GM12878 (cell line): ENCODE data around the gene MSH3. TPM values are rescaled to one million over a fixed set of nuclear protein-coding genes. Genes with fewer than 3 reads are reported as not detected.

Experiments
- ATAC-seq: fragments of 200-7000 bp; cut with Tn5 transposase; 3 replicates; pipeline ENCODE4 v1.9.1; 2020; ENCODE audit warnings: mild to moderate bottlenecking, moderate library complexity
- BruUV-seq: library from RNA; stranded (reverse); fragments of 400-500 nt; replicated peaks from 2 replicates; lab custom pipeline; 2021; lab: Mats Ljungman, UMichigan
- CTCF ChIA-PET: fragments of 300-600 bp; sonication (Branson Sonifier 250); formaldehyde crosslinking; extraction: SDS; loops from one replicate; lab custom pipeline; 2021; ENCODE audit warnings: inconsistent platforms; lab: Yijun Ruan, JAX
- POLR2A ChIA-PET: fragments of 350-600 bp; formaldehyde crosslinking; extraction: SDS; loops from one replicate; lab custom pipeline; 2021; ENCODE audit warnings: inconsistent platforms; lab: Charles Lee
- RAD21 ChIA-PET: fragments of 300-600 bp; sonication (Branson Sonifier 250); formaldehyde crosslinking; loops from one replicate; lab custom pipeline; 2023; ENCODE audit warnings: antibody characterized with exemption; ENCODE audit not compliant: unreplicated experiment; lab: Charles Lee
- SMC1A ChIA-PET: fragments of 300-600 bp; sonication (Branson Sonifier 250); formaldehyde crosslinking; loops from one replicate; lab custom pipeline; 2023; ENCODE audit not compliant: unreplicated experiment, uncharacterized antibody; lab: Charles Lee
- DNase-seq: peaks from one replicate; pipeline ENCODE4 v3.0.0-alpha.2; 2011; ENCODE audit warnings: low read depth, low spot score
- FAIRE-seq: peaks from 3 replicates; lab custom pipeline; 2011; peaks lifted over from hg19 to GRCh38; lab: Jason Lieb, UNC
- H2AFZ ChIP-seq: 2 replicates; pipeline ENCODE4 v1.6.0; 2011; ENCODE audit warnings: low read depth, low read length, control low read depth; ENCODE audit not compliant: control insufficient read depth
- H3K27ac ChIP-seq: 2 replicates; pipeline ENCODE4 v1.5.1; 2011; ENCODE audit warnings: control low read depth; ENCODE audit not compliant: control insufficient read depth, insufficient read depth
- H3K27me3 ChIP-seq, 2 experiments: replicated peaks in 1 of 2; 2 replicates each; pipeline versions ENCODE4 v1.6.0 to v1.6.1; 2011; ENCODE audit warnings: low read length in 1 of 2; ENCODE audit not compliant: control insufficient read depth in 2 of 2, insufficient read depth in 2 of 2
- H3K36me3 ChIP-seq, 2 experiments: 2 replicates each; pipeline ENCODE4 v1.5.1; 2011; ENCODE audit warnings: low read length in 1 of 2; ENCODE audit not compliant: control insufficient read depth in 2 of 2, insufficient read depth in 2 of 2
- H3K4me1 ChIP-seq: 2 replicates; pipeline ENCODE4 v1.6.1; 2011; ENCODE audit warnings: mild to moderate bottlenecking, low read length, moderate library complexity, mixed read lengths; ENCODE audit not compliant: control insufficient read depth, insufficient read depth
- H3K4me2 ChIP-seq: 2 replicates; pipeline ENCODE4 v1.6.0; 2011; ENCODE audit warnings: control low read depth; ENCODE audit not compliant: control insufficient read depth, insufficient read depth
- H3K4me3 ChIP-seq: fragments of 200-600 bp; sonication (generic); 2 replicates; pipeline ENCODE4 v1.5.1; 2016
- H3K79me2 ChIP-seq: 2 replicates; pipeline ENCODE4 v1.6.0; 2011; ENCODE audit warnings: low read length; ENCODE audit not compliant: control insufficient read depth, insufficient read depth
- H3K9ac ChIP-seq: 2 replicates; pipeline ENCODE4 v1.8.0; 2011; ENCODE audit warnings: low read length, control low read depth, mixed read lengths; ENCODE audit not compliant: control insufficient read depth, insufficient read depth
- H3K9me3 ChIP-seq: replicated peaks from 3 replicates; pipeline ENCODE4 v1.5.1; 2011; ENCODE audit warnings: mild to moderate bottlenecking, low read length; ENCODE audit not compliant: control insufficient read depth, insufficient read depth
- H4K20me1 ChIP-seq: 2 replicates; pipeline ENCODE4 v1.6.0; 2011; ENCODE audit not compliant: control insufficient read depth, insufficient read depth
- ATF2 ChIP-seq: IDR thresholded peaks from 2 replicates; pipeline ENCODE4 v1.6.1; 2012; ENCODE audit warnings: low read length, inconsistent platforms
- CTCF ChIP-seq, 3 experiments: IDR thresholded peaks in 2 of 3; conservative IDR thresholded peaks in 1 of 3; 2 replicates each; pipeline ENCODE4 v1.5.1; 2011; ENCODE audit warnings: low read depth in 3 of 3, low read length in 3 of 3, mild to moderate bottlenecking in 3 of 3, control low read depth in 2 of 3, moderate library complexity in 2 of 3, inconsistent platforms in 1 of 3, mixed read lengths in 1 of 3; ENCODE audit not compliant: control insufficient read depth in 2 of 3, insufficient read depth in 1 of 3; ENCODE audit errors: extremely low read depth in 1 of 3
- E4F1 ChIP-seq: fragments of 450-650 bp; IDR thresholded peaks from 2 replicates; pipeline ENCODE4 v1.6.1; 2018; ENCODE audit warnings: borderline replicate concordance, mild to moderate bottlenecking; ENCODE audit not compliant: partially characterized antibody
- NFYB ChIP-seq: IDR thresholded peaks from 2 replicates; pipeline ENCODE4 v1.6.1; 2011; ENCODE audit warnings: low read depth, mild to moderate bottlenecking, low read length, improper control_type of control experiment, moderate library complexity; ENCODE audit not compliant: insufficient read depth
- POLR2A ChIP-seq: IDR thresholded peaks from 2 replicates; pipeline ENCODE4 v1.6.1; 2011; ENCODE audit warnings: low read depth, mild to moderate bottlenecking, low read length
- RCOR1 ChIP-seq: conservative IDR thresholded peaks from 2 replicates; pipeline ENCODE4 v1.6.1; 2012; ENCODE audit warnings: low read depth, low read length, improper control_type of control experiment
- SPI1 ChIP-seq: IDR thresholded peaks from 2 replicates; pipeline ENCODE4 v1.6.1; 2011; ENCODE audit warnings: low read depth, mild to moderate bottlenecking, low read length, moderate library complexity, borderline replicate concordance; ENCODE audit not compliant: insufficient read depth
- SUZ12 ChIP-seq: fragments of 200-600 bp; sonication (generic); IDR thresholded peaks from one replicate; pipeline ENCODE4 v1.6.1; 2018; ENCODE audit warnings: antibody characterized with exemption, mild to moderate bottlenecking; ENCODE audit not compliant: unreplicated experiment
- ZBTB33 ChIP-seq: fragments of 450-650 bp; IDR thresholded peaks from 2 replicates; pipeline ENCODE4 v1.6.1; 2017; ENCODE audit warnings: mild to moderate bottlenecking
- WGBS: methylation state at CpG from one replicate; pipeline ENCODE4 v1.1.6; 2016; ENCODE audit warnings: low lambda C conversion rate; ENCODE audit not compliant: insufficient replicate concordance, insufficient coverage; ENCODE audit errors: missing lambda C conversion rate; 5-methylcytosine and 5-hydroxymethylcytosine counted together
- in situ Hi-C: fragments of 300-500 bp; cut with MboI; formaldehyde crosslinking; loops from 9 replicates; pipeline ENCODE4 v1.14.3; 2018; ENCODE audit warnings: mixed read lengths
- intact Hi-C: fragments of 100-400 bp; cut with micrococcal nuclease; formaldehyde crosslinking; loops from one replicate; pipeline ENCODE4 v1.14.2; 2022; ENCODE audit not compliant: unreplicated experiment
- polyA plus RNA-seq, 11 experiments: library from polyadenylated mRNA; depleted of rRNA in 4 of 11; unstranded in 6 of 11; stranded (reverse) in 5 of 11; fragments of >200 nt; fragmentation: Nextera tagmentation in 4 of 11; fragmentation: Illumina TruSeq in 1 of 11; extraction: Ambion mirVana in 4 of 11; extraction: Trizol in 1 of 11; gene quantifications; 1 replicate in 1 of 11; 2 replicates in 10 of 11; pipeline versions ENCODE4 v1.2.1 to v1.2.3, GENCODE V29; 2011 to 2016; ENCODE audit warnings: inconsistent platforms in 2 of 11, missing spikeins in 2 of 11, low read depth in 1 of 11
- total RNA-seq, 4 experiments: library from RNA; depleted of rRNA in 3 of 4; stranded (reverse); fragments of >200 nt in 3 of 4; fragmentation: Illumina TruSeq in 1 of 4; extraction: Trizol in 1 of 4; gene quantifications; 2 replicates each; pipeline versions ENCODE4 v1.2.1 to v1.2.3, GENCODE V29; 2013 to 2021

Gene MSH3
- total and polyA plus RNA-seq, 10 of the 15 experiments (the other 5 are each of a cell fraction or from before 2014, with no cell fraction given), result 4.7 to 17.5 (median 12.2) TPM

- TF ChIP-seq ATF2, result no peak
- TF ChIP-seq SUZ12, result no peak
- TF ChIP-seq NFYB, result peak; percentile 27; the same call in 1 of the 2 replicates
- TF ChIP-seq POLR2A, result peak; percentile 52
- peak; percentile 51; the same call in 1 of the 2 replicates for TF ChIP-seq SPI1
- TF ChIP-seq RCOR1, result no peak
Observed at GRCh38 chr5:80668016-80668969, 13.8 kb downstream of the MSH3 start (continued).

GRCh38 chr5:80672140-80672736, 17.8 kb downstream of the MSH3 start:
- no peaks in the 10 kb centered on the region for H3K9me3 ChIP-seq
- H3K4me3 ChIP-seq, result no peak overlapping the region
- CTCF ChIA-PET, result interaction anchor here (0.6 to 9.8 kb wide), 29 partner anchors 8 to 1544 kb away, joined by 3 to 116 read pairs (median 3); no protein-coding TSS in a partner anchor
- FAIRE-seq (peak; percentile 93), DNase-seq (peak; percentile 28), ATAC-seq (peak; percentile 64)
- H3K27ac ChIP-seq, result no peak overlapping the region
- no peaks in the 10 kb centered on the region for H3K79me2 ChIP-seq
- WGBS, result 3% methylated on average over 7 of the region's 7 CpGs
- SMC1A ChIA-PET, result interaction anchor here (0.7 to 3.1 kb wide), 15 partner anchors 9 to 580 kb away, joined by 3 to 23 read pairs (median 3); partner anchors contain the start of gene DHFR
- no peaks in the 10 kb centered on the region for H4K20me1 ChIP-seq
- POLR2A ChIA-PET, result interaction anchor here (1.3 kb wide), 1 partner anchor 16 kb away, joined by 4 read pairs; no protein-coding TSS in a partner anchor
- no peaks in the 10 kb centered on the region for H3K27me3 ChIP-seq
- H3K4me2 ChIP-seq, result no peak overlapping the region
- no TSS peak for BruUV-seq
- peaks cover 9 to 10% of the 10 kb centered on the region in 2 experiments for H3K36me3 ChIP-seq
- RAD21 ChIA-PET, result interaction anchor here (0.7 to 2.2 kb wide), 10 partner anchors 11 to 580 kb away, joined by 3 to 15 read pairs (median 4); no protein-coding TSS in a partner anchor
- intact Hi-C loops, result loop anchor here (1.0 to 10.0 kb wide), 3 partner anchors 191 to 580 kb away; no protein-coding TSS in a partner anchor
- in situ Hi-C loops, result loop anchor here (5.0 to 10.0 kb wide), 3 partner anchors 190 to 580 kb away; no protein-coding TSS in a partner anchor
- H2AFZ ChIP-seq, result peak overlapping the region; percentile 21; the same call in 1 of the 2 replicates
- no peaks in the 10 kb centered on the region; the same call in 1 of the 2 replicates for H3K4me1 ChIP-seq
- no peak overlapping the region for H3K9ac ChIP-seq
- peak; percentile 78 to 88 (median 85) for TF ChIP-seq CTCF (IDR thresholded peaks at IDR 0.05 in 2 of 3, conservative IDR thresholded peaks at IDR 0.05 in 1 of 3; ENCODE audit: control insufficient read depth in 2 of 3, extremely low read depth in 1 of 3, insufficient read depth in 1 of 3, low read depth in 3 of 3, low read length in 3 of 3)
- TF ChIP-seq ZBTB33, result no peak
- no peak for TF ChIP-seq E4F1
